ENCODE results near the gene RBM38.

RBM38 gene

GRCh38 chr20:57433657-57434389 is 42.6 kb downstream of the RBM38 start:
- Histone ChIP-seq H3K4me2 (ENCODE audit: low read depth, low read length, poor library complexity, severe bottlenecking) (peak overlapping the region; percentile 86), H3K9ac (ENCODE audit: low read depth, low read length, poor library complexity, severe bottlenecking) (peak overlapping the region; percentile 63), H3K36me3 (ENCODE audit: insufficient read depth, low read length) (no peaks in the 10 kb centered on the region), H4K20me1 (ENCODE audit: insufficient read depth, low read length, poor library complexity, severe bottlenecking) (no peaks in the 10 kb centered on the region), H3K9me2 (replicated peaks; ENCODE audit: low read depth, low read length) (no peaks in the 10 kb centered on the region), H3K79me2 (ENCODE audit: insufficient read depth, low read length) (no peaks in the 10 kb centered on the region), H3K4me1 (ENCODE audit: insufficient read depth, low read length, poor library complexity, severe bottlenecking) (peaks cover 59% of the 10 kb centered on the region), H3K9me3 (ENCODE audit: insufficient read depth, low read depth, low read length) (no peaks in the 10 kb centered on the region), H3K4me3 (ENCODE audit: low read length, poor library complexity, severe bottlenecking) (peak overlapping the region; percentile 62), H2AFZ (ENCODE audit: low read length) (no peak overlapping the region), H3F3A (ENCODE audit: low read depth) (peaks cover 11% of the 10 kb centered on the region; the same call in 1 of the 2 replicates), H3K27me3 (ENCODE audit: insufficient read depth, low read length, poor library complexity, severe bottlenecking) (no peaks in the 10 kb centered on the region)
- TF ChIP-seq, protein P1, sequence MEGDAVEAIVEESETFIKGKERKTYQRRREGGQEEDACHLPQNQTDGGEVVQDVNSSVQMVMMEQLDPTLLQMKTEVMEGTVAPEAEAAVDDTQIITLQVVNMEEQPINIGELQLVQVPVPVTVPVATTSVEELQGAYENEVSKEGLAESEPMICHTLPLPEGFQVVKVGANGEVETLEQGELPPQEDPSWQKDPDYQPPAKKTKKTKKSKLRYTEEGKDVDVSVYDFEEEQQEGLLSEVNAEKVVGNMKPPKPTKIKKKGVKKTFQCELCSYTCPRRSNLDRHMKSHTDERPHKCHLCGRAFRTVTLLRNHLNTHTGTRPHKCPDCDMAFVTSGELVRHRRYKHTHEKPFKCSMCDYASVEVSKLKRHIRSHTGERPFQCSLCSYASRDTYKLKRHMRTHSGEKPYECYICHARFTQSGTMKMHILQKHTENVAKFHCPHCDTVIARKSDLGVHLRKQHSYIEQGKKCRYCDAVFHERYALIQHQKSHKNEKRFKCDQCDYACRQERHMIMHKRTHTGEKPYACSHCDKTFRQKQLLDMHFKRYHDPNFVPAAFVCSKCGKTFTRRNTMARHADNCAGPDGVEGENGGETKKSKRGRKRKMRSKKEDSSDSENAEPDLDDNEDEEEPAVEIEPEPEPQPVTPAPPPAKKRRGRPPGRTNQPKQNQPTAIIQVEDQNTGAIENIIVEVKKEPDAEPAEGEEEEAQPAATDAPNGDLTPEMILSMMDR (conservative IDR thresholded peaks at IDR 0.05; ENCODE audit: low read length), result no peak
- no peak for TF ChIP-seq EZH2phosphoT487 (IDR thresholded peaks at IDR 0.05; ENCODE audit: borderline replicate concordance)

GRCh38 chr20:57434390-57434700 is 43.1 kb downstream of the RBM38 start:
- Histone ChIP-seq H3K4me2 (ENCODE audit: low read depth, low read length, poor library complexity, severe bottlenecking) (peak overlapping the region; percentile 86), H3K36me3 (ENCODE audit: insufficient read depth, low read length) (no peaks in the 10 kb centered on the region), H3K79me2 (ENCODE audit: insufficient read depth, low read length) (no peaks in the 10 kb centered on the region), H3K4me1 (ENCODE audit: insufficient read depth, low read length, poor library complexity, severe bottlenecking) (peaks cover 59% of the 10 kb centered on the region), H3K27me3 (ENCODE audit: insufficient read depth, low read length, poor library complexity, severe bottlenecking) (no peaks in the 10 kb centered on the region), H3F3A (ENCODE audit: low read depth) (peaks cover 11% of the 10 kb centered on the region; the same call in 1 of the 2 replicates), H2AFZ (ENCODE audit: low read length) (no peak overlapping the region), H3K9me2 (replicated peaks; ENCODE audit: low read depth, low read length) (no peaks in the 10 kb centered on the region), H3K9ac (ENCODE audit: low read depth, low read length, poor library complexity, severe bottlenecking) (peak overlapping the region; percentile 0), H3K9me3 (ENCODE audit: insufficient read depth, low read depth, low read length) (no peaks in the 10 kb centered on the region), H3K4me3 (ENCODE audit: low read length, poor library complexity, severe bottlenecking) (no peak overlapping the region), H4K20me1 (ENCODE audit: insufficient read depth, low read length, poor library complexity, severe bottlenecking) (no peaks in the 10 kb centered on the region)
- no peak for TF ChIP-seq EZH2phosphoT487 (IDR thresholded peaks at IDR 0.05; ENCODE audit: borderline replicate concordance)
- TF ChIP-seq, protein P1 (conservative IDR thresholded peaks at IDR 0.05; ENCODE audit: low read length), result peak; percentile 74

DNA sequence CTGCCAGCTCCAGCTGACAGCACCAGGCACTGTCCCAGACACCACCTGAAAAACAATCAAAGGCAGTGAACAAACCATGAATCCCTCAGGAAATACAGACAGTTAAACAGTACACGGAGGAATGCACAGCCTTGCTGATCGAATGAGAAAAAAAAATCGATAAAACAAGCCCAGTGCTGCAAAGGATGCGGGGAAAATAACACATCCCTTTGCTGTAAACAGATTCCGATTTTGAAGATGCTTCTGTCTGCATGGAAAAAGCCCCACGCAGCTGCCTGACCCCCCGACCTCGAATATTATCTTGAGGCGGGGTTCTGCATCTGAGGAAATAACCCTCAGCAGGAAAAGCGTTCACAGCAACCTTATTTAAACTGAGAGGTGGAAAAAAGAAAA is 43.9 kb downstream of the RBM38 start:
- Histone ChIP-seq H3F3A (ENCODE audit: low read depth) (peaks cover 11% of the 10 kb centered on the region; the same call in 1 of the 2 replicates), H3K4me1 (ENCODE audit: insufficient read depth, low read length, poor library complexity, severe bottlenecking) (peaks cover 64% of the 10 kb centered on the region), H3K9me3 (ENCODE audit: insufficient read depth, low read depth, low read length) (no peaks in the 10 kb centered on the region), H3K9ac (ENCODE audit: low read depth, low read length, poor library complexity, severe bottlenecking) (peak overlapping the region; percentile 0), H3K4me3 (ENCODE audit: low read length, poor library complexity, severe bottlenecking) (peak overlapping the region; percentile 49), H3K4me2 (ENCODE audit: low read depth, low read length, poor library complexity, severe bottlenecking) (peak overlapping the region; percentile 86), H4K20me1 (ENCODE audit: insufficient read depth, low read length, poor library complexity, severe bottlenecking) (no peaks in the 10 kb centered on the region), H3K27me3 (ENCODE audit: insufficient read depth, low read length, poor library complexity, severe bottlenecking) (no peaks in the 10 kb centered on the region), H2AFZ (ENCODE audit: low read length) (peak overlapping the region; percentile 21; the same call in 1 of the 2 replicates), H3K9me2 (replicated peaks; ENCODE audit: low read depth, low read length) (no peaks in the 10 kb centered on the region), H3K36me3 (ENCODE audit: insufficient read depth, low read length) (no peaks in the 10 kb centered on the region), H3K79me2 (ENCODE audit: insufficient read depth, low read length) (no peaks in the 10 kb centered on the region)
- TF ChIP-seq, protein P1 (conservative IDR thresholded peaks at IDR 0.05; ENCODE audit: low read length), result no peak
- TF ChIP-seq EZH2phosphoT487 (IDR thresholded peaks at IDR 0.05; ENCODE audit: borderline replicate concordance), result no peak
